Measurements from ENCODE around the gene SFI1.
"Not testable (repeated sequence)": the region's sequence is repeated elsewhere in the genome, so short reads cannot be mapped to it uniquely, and the experiment has no call there.

Gene SFI1

DNA sequence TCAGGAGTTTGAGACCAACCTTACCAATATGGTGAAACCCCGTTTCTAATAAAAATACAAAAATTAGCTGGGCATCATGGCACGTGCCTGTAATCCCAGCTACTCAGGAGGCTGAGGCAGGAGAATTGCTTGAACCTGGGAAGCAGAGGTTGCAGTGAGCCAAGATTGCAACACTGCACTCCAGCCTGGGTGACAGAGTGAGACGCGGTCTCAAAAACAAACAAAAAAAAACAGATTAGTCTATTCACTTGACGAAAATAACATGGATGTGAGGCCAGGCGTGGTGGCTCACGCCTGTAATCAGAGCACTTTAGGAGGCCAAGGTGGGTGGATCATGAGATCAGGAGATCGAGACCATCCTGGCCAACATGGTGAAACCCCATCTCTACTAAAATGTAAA lies 13.9 kb upstream of the SFI1 start:
- not testable (repeated sequence) for H2BK12ac ChIP-seq (ENCODE audit: low read length); DNase-seq (ENCODE audit: low spot score); H4K8ac ChIP-seq (ENCODE audit: low read depth, low read length); H3K18ac ChIP-seq (ENCODE audit: low read length); H2BK5ac ChIP-seq (ENCODE audit: low read length); H3K4me3 ChIP-seq (ENCODE audit: low read length in 2 of 2); H3K4ac ChIP-seq (ENCODE audit: low read length); H4K91ac ChIP-seq (ENCODE audit: low read depth, low read length, poor library complexity); H3K79me1 ChIP-seq (ENCODE audit: low read depth, low read length); H3K27ac ChIP-seq (replicated peaks; ENCODE audit: low read length); H3K23ac ChIP-seq (ENCODE audit: low read depth, low read length, poor library complexity); H2AFZ ChIP-seq (ENCODE audit: low read length); H3K9me3 ChIP-seq (replicated peaks in 1 of 2; ENCODE audit: control insufficient read depth in 2 of 2, insufficient read depth in 1 of 2, low read depth in 1 of 2, low read length in 2 of 2); H3K14ac ChIP-seq (ENCODE audit: low read length); H3K27me3 ChIP-seq (ENCODE audit: control insufficient read depth in 3 of 3, insufficient read depth in 3 of 3, low read depth in 1 of 3, low read length in 3 of 3); H2BK120ac ChIP-seq (ENCODE audit: low read depth, low read length); H2AK5ac ChIP-seq (ENCODE audit: low read depth, low read length); H3K4me1 ChIP-seq (ENCODE audit: control insufficient read depth in 2 of 2, insufficient read depth in 1 of 2, low read depth in 1 of 2, low read length in 2 of 2); H3K9ac ChIP-seq (ENCODE audit: low read depth, low read length, poor library complexity); H3K4me2 ChIP-seq (ENCODE audit: insufficient read depth, low read length, poor library complexity, severe bottlenecking); H2BK15ac ChIP-seq (ENCODE audit: low read length)
- no CpG with 5 or more reads among the region's 8 CpGs for WGBS, 2 donors (ENCODE audit: extremely low coverage in 2 of 2, insufficient read length in 2 of 2, insufficient replicate concordance in 1 of 2)
- peaks cover 18 to 88% of the 10 kb centered on the region in 2 donors for H3K36me3 ChIP-seq (replicated peaks in 1 of 2; ENCODE audit: control insufficient read depth in 2 of 2, insufficient read depth in 2 of 2, low read length in 2 of 2)

DNA sequence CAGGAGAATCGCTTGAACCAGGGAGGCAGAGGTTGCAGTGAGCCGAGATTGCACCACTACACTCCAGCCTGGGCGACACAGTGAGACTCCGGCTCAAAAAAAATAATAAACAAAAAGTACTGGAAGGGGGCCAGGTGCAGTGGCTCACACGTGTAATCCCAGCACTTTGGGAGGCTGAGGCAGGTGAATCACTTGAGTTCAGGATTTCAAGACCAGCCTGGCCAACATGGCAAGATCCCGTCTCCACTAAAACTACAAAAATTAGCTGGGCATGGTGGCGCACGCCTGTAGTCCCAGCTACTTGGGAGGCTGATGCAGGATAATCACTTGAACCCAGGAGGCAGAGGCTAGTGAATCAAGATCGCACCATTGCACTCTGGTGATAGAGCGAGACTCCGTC lies 10.0 kb upstream of the SFI1 start:
- H3K79me1 ChIP-seq (ENCODE audit: low read depth, low read length); H2BK15ac ChIP-seq (ENCODE audit: low read length); H3K27ac ChIP-seq (replicated peaks; ENCODE audit: low read length); H2BK5ac ChIP-seq (ENCODE audit: low read length); H3K4me2 ChIP-seq (ENCODE audit: insufficient read depth, low read length, poor library complexity, severe bottlenecking); H4K8ac ChIP-seq (ENCODE audit: low read depth, low read length); H3K18ac ChIP-seq (ENCODE audit: low read length); H3K9ac ChIP-seq (ENCODE audit: low read depth, low read length, poor library complexity); H2BK12ac ChIP-seq (ENCODE audit: low read length); H3K4me3 ChIP-seq (ENCODE audit: low read length in 2 of 2); H2AFZ ChIP-seq (ENCODE audit: low read length); H3K23ac ChIP-seq (ENCODE audit: low read depth, low read length, poor library complexity); H3K14ac ChIP-seq (ENCODE audit: low read length); H3K9me3 ChIP-seq (replicated peaks in 1 of 2; ENCODE audit: control insufficient read depth in 2 of 2, insufficient read depth in 1 of 2, low read depth in 1 of 2, low read length in 2 of 2); H3K4me1 ChIP-seq (ENCODE audit: control insufficient read depth in 2 of 2, insufficient read depth in 1 of 2, low read depth in 1 of 2, low read length in 2 of 2); DNase-seq (ENCODE audit: low spot score); H2AK5ac ChIP-seq (ENCODE audit: low read depth, low read length); H2BK120ac ChIP-seq (ENCODE audit: low read depth, low read length); H3K27me3 ChIP-seq (ENCODE audit: control insufficient read depth in 3 of 3, insufficient read depth in 3 of 3, low read depth in 1 of 3, low read length in 3 of 3); H4K91ac ChIP-seq (ENCODE audit: low read depth, low read length, poor library complexity); H3K4ac ChIP-seq (ENCODE audit: low read length): not testable (repeated sequence)
- peaks cover 14 to 64% of the 10 kb centered on the region in 2 donors for H3K36me3 ChIP-seq (replicated peaks in 1 of 2; ENCODE audit: control insufficient read depth in 2 of 2, insufficient read depth in 2 of 2, low read length in 2 of 2)
- WGBS, 2 donors (ENCODE audit: extremely low coverage in 2 of 2, insufficient read length in 2 of 2, insufficient replicate concordance in 1 of 2) = no CpG with 5 or more reads among the region's 11 CpGs

DNA sequence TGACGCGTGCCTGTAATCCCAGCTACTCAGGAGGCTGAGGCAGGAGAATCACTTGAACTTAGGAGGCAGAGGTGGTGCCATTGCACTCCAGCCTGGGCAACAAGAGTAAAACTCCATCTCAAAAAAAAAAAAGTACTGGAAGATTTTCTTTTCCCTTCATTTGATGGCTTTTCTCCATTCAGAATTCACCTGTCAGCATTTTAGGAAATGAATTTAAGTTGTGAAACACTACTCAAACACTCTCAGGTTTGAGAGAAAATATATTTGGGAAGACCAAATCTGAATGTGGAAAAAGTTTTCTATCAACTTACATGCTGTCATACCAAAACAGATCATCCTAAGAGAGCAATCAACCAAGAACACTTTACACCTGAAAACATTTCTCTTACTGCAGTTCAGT lies 9.4 kb upstream of the SFI1 start:
- H2BK12ac ChIP-seq (ENCODE audit: low read length) = no peak overlapping the region
- H3K23ac ChIP-seq (ENCODE audit: low read depth, low read length, poor library complexity) = no peak overlapping the region
- H3K14ac ChIP-seq (ENCODE audit: low read length) = no peak overlapping the region
- no peak overlapping the region for H2AK5ac ChIP-seq (ENCODE audit: low read depth, low read length)
- H2BK15ac ChIP-seq (ENCODE audit: low read length) = no peak overlapping the region
- no peak for DNase-seq (ENCODE audit: low spot score)
- no peak overlapping the region for H2BK120ac ChIP-seq (ENCODE audit: low read depth, low read length)
- no peak overlapping the region for H4K8ac ChIP-seq (ENCODE audit: low read depth, low read length)
- H3K9ac ChIP-seq (ENCODE audit: low read depth, low read length, poor library complexity) = no peak overlapping the region
- peaks cover 4 to 8% of the 10 kb centered on the region in 2 donors for H3K4me1 ChIP-seq (ENCODE audit: control insufficient read depth in 2 of 2, insufficient read depth in 1 of 2, low read depth in 1 of 2, low read length in 2 of 2)
- H3K9me3 ChIP-seq (replicated peaks in 1 of 2; ENCODE audit: control insufficient read depth in 2 of 2, insufficient read depth in 1 of 2, low read depth in 1 of 2, low read length in 2 of 2) = no peaks in the 10 kb centered on the region
- H3K4ac ChIP-seq (ENCODE audit: low read length) = no peak overlapping the region
- H3K18ac ChIP-seq (ENCODE audit: low read length) = no peak overlapping the region
- no peak overlapping the region for H3K4me2 ChIP-seq (ENCODE audit: insufficient read depth, low read length, poor library complexity, severe bottlenecking)
- H3K27me3 ChIP-seq (ENCODE audit: control insufficient read depth in 3 of 3, insufficient read depth in 3 of 3, low read depth in 1 of 3, low read length in 3 of 3) = no peaks in the 10 kb centered on the region
- no peak overlapping the region for H4K91ac ChIP-seq (ENCODE audit: low read depth, low read length, poor library complexity)
- H3K27ac ChIP-seq (replicated peaks; ENCODE audit: low read length) = no peak overlapping the region
- H3K4me3 ChIP-seq (ENCODE audit: low read length in 2 of 2) = no peak overlapping the region
- H2BK5ac ChIP-seq (ENCODE audit: low read length) = no peak overlapping the region
- H2AFZ ChIP-seq (ENCODE audit: low read length) = no peak overlapping the region
- peaks cover 10 to 58% of the 10 kb centered on the region in 2 donors for H3K36me3 ChIP-seq (replicated peaks in 1 of 2; ENCODE audit: control insufficient read depth in 2 of 2, insufficient read depth in 2 of 2, low read length in 2 of 2)
- WGBS, 2 donors (ENCODE audit: extremely low coverage in 2 of 2, insufficient read length in 2 of 2, insufficient replicate concordance in 1 of 2) = no CpG with 5 or more reads among the region's 2 CpGs
- peaks cover 5% of the 10 kb centered on the region for H3K79me1 ChIP-seq (ENCODE audit: low read depth, low read length)

DNA sequence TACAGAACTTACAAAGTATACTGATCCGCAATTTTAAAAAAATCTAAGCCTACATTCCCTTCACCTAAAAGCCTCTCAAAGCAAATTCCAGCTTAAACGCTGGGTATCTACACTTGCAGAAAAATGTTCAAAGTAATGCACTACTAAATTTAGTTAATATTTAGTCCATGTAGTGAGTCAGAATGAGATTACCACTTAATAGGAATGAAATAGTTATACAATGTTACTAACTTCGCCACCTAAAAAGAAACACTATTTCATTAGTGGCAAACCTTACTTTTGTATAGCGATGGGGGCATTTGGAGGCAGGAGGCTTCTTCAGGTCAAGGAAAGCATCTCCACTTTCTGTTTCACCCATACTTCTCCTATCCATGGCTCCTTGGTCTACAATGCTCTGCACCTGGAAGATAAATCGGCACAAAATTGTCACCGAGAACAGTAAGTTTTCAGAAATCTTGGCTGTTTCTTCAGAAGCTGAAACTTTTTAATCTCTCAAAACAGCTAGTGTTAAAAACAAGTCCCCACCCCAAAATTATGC lies 7.9 kb upstream of the SFI1 start:
- Histone ChIP-seq H3K23ac (ENCODE audit: low read depth, low read length, poor library complexity) (no peak overlapping the region), H3K27me3 (ENCODE audit: control insufficient read depth in 3 of 3, insufficient read depth in 3 of 3, low read depth in 1 of 3, low read length in 3 of 3) (no peaks in the 10 kb centered on the region), H2AK5ac (ENCODE audit: low read depth, low read length) (no peak overlapping the region), H2BK5ac (ENCODE audit: low read length) (no peak overlapping the region), H3K4me3 (ENCODE audit: low read length in 2 of 2) (peak overlapping the region in 1 of 2 donors; percentile 80), H3K14ac (ENCODE audit: low read length) (no peak overlapping the region), H3K9me3 (replicated peaks in 1 of 2; ENCODE audit: control insufficient read depth in 2 of 2, insufficient read depth in 1 of 2, low read depth in 1 of 2, low read length in 2 of 2) (no peaks in the 10 kb centered on the region), H3K9ac (ENCODE audit: low read depth, low read length, poor library complexity) (no peak overlapping the region), H3K27ac (replicated peaks; ENCODE audit: low read length) (no peak overlapping the region), H3K18ac (ENCODE audit: low read length) (no peak overlapping the region), H2BK12ac (ENCODE audit: low read length) (no peak overlapping the region), H4K8ac (ENCODE audit: low read depth, low read length) (no peak overlapping the region), H3K4ac (ENCODE audit: low read length) (no peak overlapping the region), H4K91ac (ENCODE audit: low read depth, low read length, poor library complexity) (no peak overlapping the region), H3K4me2 (ENCODE audit: insufficient read depth, low read length, poor library complexity, severe bottlenecking) (peak overlapping the region; percentile 32), H3K79me1 (ENCODE audit: low read depth, low read length) (peaks cover 3% of the 10 kb centered on the region), H3K4me1 (ENCODE audit: control insufficient read depth in 2 of 2, insufficient read depth in 1 of 2, low read depth in 1 of 2, low read length in 2 of 2) (peaks cover 4 to 9% of the 10 kb centered on the region in 2 donors), H3K36me3 (replicated peaks in 1 of 2; ENCODE audit: control insufficient read depth in 2 of 2, insufficient read depth in 2 of 2, low read length in 2 of 2) (peaks cover 5 to 44% of the 10 kb centered on the region in 2 donors), H2BK15ac (ENCODE audit: low read length) (no peak overlapping the region), H2AFZ (ENCODE audit: low read length) (no peak overlapping the region), H2BK120ac (ENCODE audit: low read depth, low read length) (no peak overlapping the region)
- whole genome bisulfite sequencing, 2 donors (ENCODE audit: extremely low coverage in 2 of 2, insufficient read length in 2 of 2, insufficient replicate concordance in 1 of 2) = no CpG with 5 or more reads among the region's 6 CpGs
- DNase-seq (ENCODE audit: low spot score) = no peak

Data from neuronal stem cell (in vitro differentiated cells).